Spleen (tissue), 7 donors: ENCODE results near the gene GIMAP4.
"Not testable (repeated sequence)": the region's sequence is repeated elsewhere in the genome, so short reads cannot be mapped to it uniquely, and the experiment has no call there.

ENCODE experiments used
- CTCF ChIP-seq, 11 experiments: fragments of 200-600 bp in 7 of 11; fragments of 450-650 bp in 4 of 11; sonication (generic) in 4 of 11; IDR thresholded peaks in 8 of 11; conservative IDR thresholded peaks in 3 of 11; 1 replicate in 7 of 11; 2 replicates in 4 of 11; pipeline versions ENCODE4 v1.4.0 to v1.8.0; 2016 to 2021; ENCODE audit warnings: antibody characterized with exemption in 11 of 11, inconsistent platforms in 4 of 11, mild to moderate bottlenecking in 1 of 11
- POLR2A ChIP-seq, 3 donors: fragments of 450-650 bp; IDR thresholded peaks; one replicate each; pipeline ENCODE4 v1.5.1; 2017; ENCODE audit warnings: antibody characterized with exemption in 3 of 3, mild to moderate bottlenecking in 1 of 3
- POLR2AphosphoS5 ChIP-seq, 3 donors: sonication (generic); formaldehyde crosslinking; IDR thresholded peaks; one replicate each; pipeline ENCODE4 v1.5.1; 2017; ENCODE audit warnings: antibody characterized with exemption in 3 of 3
- donor health status: DM: no; HTN: no; CAD: no; lungs with moderate emphysema.
- donor health status: DM: no; HTN: no; CAD: no.
- donor health status: DM: no; HTN: no; CAD: no.

- not testable (repeated sequence) for TF ChIP-seq POLR2A (IDR thresholded peaks at IDR 0.05); POLR2AphosphoS5 (IDR thresholded peaks at IDR 0.05); CTCF (IDR thresholded peaks at IDR 0.05 in 8 of 11, conservative IDR thresholded peaks at IDR 0.05 in 3 of 11)
Observed at GRCh38 chr7:150603600-150603999, 36.4 kb downstream of the GIMAP4 start.
